ENCODE data around the gene TPI1.

TPI1 gene

DNA sequence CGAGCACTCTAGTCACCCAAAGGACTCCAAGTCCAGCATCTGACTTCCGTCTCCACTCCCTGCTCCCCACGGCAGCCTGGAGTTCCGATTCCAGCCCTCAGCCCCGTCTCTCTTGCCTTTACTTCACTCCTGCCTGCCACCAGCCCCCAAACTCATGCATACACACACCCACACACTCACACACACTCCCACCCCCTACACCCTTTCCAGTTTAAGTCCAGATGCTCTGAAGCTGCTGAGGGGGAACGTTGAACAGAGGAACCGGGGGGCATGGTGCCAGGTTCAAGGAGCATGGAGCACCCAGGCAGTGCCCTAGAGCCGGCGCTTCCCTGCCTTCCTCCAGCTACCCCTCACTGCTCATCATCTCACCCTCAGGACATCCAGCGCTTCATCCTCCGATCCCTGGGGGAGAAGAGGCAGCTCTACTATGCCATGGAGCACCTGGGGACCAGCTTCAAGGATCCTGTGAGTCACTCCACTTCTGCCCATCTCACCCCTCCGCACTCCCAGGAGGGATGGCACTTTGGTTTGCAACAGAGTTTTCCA is 35.8 kb upstream of the TPI1 start:
- Histone ChIP-seq H3K9ac (ENCODE audit: low read length) (no peak overlapping the region), H3K9me3 (ENCODE audit: control insufficient read depth, low read length) (no peaks in the 10 kb centered on the region), H3K4me1 (ENCODE audit: control insufficient read depth, insufficient read depth, low read length) (peaks cover 21% of the 10 kb centered on the region), H3K4me3 (ENCODE audit: low read length) (no peak overlapping the region), H3K36me3 (ENCODE audit: control insufficient read depth, insufficient read depth, low read length) (no peaks in the 10 kb centered on the region), H3K27me3 (ENCODE audit: control insufficient read depth, insufficient read depth, low read length) (peaks cover 40% of the 10 kb centered on the region)

DNA sequence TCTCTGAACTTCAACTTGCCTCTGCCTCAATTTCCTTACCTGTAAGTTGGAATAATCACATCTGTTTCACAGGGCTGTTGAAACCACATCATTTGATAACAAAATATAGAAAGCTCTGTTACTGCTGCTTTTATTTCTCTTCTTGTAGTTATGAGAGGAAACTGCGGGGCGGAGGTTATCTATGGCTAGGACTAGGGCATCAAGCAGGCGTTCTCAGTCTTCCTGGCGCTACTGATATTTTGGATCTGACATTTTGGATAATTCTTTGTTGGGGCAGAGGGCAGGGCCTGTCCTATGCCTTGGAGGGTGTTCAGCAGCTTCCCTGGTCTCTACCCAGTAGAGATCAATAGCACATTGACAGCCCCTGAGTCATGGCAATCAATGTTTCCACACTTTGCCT is 35.2 kb upstream of the TPI1 start:
- no peaks in the 10 kb centered on the region for H3K36me3 ChIP-seq (ENCODE audit: control insufficient read depth, insufficient read depth, low read length)
- H3K27me3 ChIP-seq (ENCODE audit: control insufficient read depth, insufficient read depth, low read length) = peaks cover 34% of the 10 kb centered on the region

DNA sequence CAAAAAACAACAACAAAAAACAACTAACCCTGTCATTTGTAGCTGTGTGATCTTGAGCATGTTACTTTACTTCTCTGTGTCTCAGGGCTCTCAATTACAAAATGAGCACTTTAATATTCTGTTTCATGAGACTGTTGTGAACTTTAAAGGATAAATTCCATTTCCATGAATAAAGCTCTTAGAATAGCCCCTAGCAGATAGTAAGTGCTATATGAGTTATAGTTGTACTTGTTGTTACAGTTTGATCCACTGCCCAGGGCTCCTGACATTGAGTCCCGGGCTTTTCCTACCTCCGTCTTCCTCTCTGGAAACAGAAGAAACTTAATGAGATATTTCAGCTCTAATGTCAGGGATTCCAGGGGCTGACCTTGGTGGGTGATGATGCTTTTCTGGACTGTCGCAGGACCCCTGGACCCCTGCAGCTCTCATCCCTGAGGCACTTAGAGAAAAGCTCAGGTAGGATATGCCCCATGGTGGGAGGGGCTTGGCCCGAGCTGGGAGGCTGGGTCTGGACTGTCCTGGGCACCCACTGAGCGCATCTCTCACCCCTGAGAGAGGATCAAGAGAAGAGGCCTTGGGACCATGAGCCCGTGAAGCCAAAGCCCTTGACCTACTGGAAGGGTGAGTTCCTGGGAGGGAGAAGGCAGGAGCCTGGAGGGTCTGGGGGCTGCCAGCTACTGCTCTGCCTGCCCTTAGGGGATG is 34.0 kb upstream of the TPI1 start:
- Histone ChIP-seq H3K27me3 (ENCODE audit: control insufficient read depth, insufficient read depth, low read length) (peaks cover 24% of the 10 kb centered on the region), H3K4me1 (ENCODE audit: control insufficient read depth, insufficient read depth, low read length) (peaks cover 14% of the 10 kb centered on the region), H3K4me3 (ENCODE audit: low read length) (no peak overlapping the region), H3K9me3 (ENCODE audit: control insufficient read depth, low read length) (no peaks in the 10 kb centered on the region), H3K9ac (ENCODE audit: low read length) (no peak overlapping the region), H3K36me3 (ENCODE audit: control insufficient read depth, insufficient read depth, low read length) (no peaks in the 10 kb centered on the region)

More for the DNA sequence above, 35.2 kb upstream of the TPI1 start:
- no peak overlapping the region for H3K9ac ChIP-seq (ENCODE audit: low read length)
- H3K4me3 ChIP-seq (ENCODE audit: low read length) = no peak overlapping the region
- no peaks in the 10 kb centered on the region for H3K9me3 ChIP-seq (ENCODE audit: control insufficient read depth, low read length)
- peaks cover 19% of the 10 kb centered on the region for H3K4me1 ChIP-seq (ENCODE audit: control insufficient read depth, insufficient read depth, low read length)

DNA sequence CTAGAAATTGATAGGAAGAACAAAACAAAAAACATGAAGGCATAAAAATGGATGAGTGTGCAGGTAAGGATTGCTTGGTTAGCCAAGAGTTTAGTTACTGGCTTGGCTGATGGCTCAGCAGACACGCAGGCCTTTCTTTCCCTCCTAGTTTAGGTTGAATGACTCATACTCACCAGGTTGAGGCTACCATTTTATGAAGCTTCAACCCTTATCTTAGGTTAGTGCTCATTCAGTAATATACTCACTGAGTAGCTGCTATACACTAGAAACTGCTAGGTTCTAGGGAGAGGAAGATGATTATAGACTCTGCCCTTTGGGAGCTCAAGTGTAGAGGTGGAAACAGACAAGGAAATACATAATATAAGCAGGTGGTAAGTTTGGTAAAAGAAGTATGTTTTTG is 33.1 kb upstream of the TPI1 start:
- peaks cover 11% of the 10 kb centered on the region for H3K4me1 ChIP-seq (ENCODE audit: control insufficient read depth, insufficient read depth, low read length)
- H3K9me3 ChIP-seq (ENCODE audit: control insufficient read depth, low read length) = no peaks in the 10 kb centered on the region
- H3K4me3 ChIP-seq (ENCODE audit: low read length) = no peak overlapping the region
- H3K36me3 ChIP-seq (ENCODE audit: control insufficient read depth, insufficient read depth, low read length) = no peaks in the 10 kb centered on the region
- peaks cover 18% of the 10 kb centered on the region for H3K27me3 ChIP-seq (ENCODE audit: control insufficient read depth, insufficient read depth, low read length)
- no peak overlapping the region for H3K9ac ChIP-seq (ENCODE audit: low read length)

DNA sequence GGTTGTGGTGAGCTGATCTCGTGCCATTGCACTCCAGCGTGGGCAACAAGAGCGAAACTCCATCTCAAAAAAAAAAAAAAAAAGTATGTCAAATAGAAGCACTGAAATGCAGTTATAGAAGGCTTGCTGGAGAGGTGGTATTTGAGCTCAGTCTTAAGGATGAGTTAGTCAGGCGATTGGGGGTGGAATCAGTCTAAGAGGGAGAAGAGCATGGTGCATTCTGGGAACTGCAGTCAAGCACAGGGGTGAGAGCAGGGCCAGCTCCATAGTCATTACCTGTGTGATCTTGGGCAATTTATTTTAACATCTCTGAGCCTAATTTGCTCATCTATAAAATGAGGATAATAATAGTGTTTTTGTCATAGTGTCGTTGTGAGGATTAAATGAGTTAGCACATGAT is 32.5 kb upstream of the TPI1 start:
- Histone ChIP-seq H3K36me3 (ENCODE audit: control insufficient read depth, insufficient read depth, low read length) (no peaks in the 10 kb centered on the region), H3K9me3 (ENCODE audit: control insufficient read depth, low read length) (no peaks in the 10 kb centered on the region)

GRCh38 chr12:6836851-6837250 is 30.5 kb upstream of the TPI1 start:
- H3K27me3 ChIP-seq (ENCODE audit: control insufficient read depth, insufficient read depth, low read length) = no peaks in the 10 kb centered on the region
- no peaks in the 10 kb centered on the region for H3K36me3 ChIP-seq (ENCODE audit: control insufficient read depth, insufficient read depth, low read length)
- no peak overlapping the region for H3K4me3 ChIP-seq (ENCODE audit: low read length)
- no peak overlapping the region for H3K9ac ChIP-seq (ENCODE audit: low read length)
- peaks cover 13% of the 10 kb centered on the region for H3K4me1 ChIP-seq (ENCODE audit: control insufficient read depth, insufficient read depth, low read length)
- H3K9me3 ChIP-seq (ENCODE audit: control insufficient read depth, low read length) = no peaks in the 10 kb centered on the region

More for the DNA sequence above, 32.5 kb upstream of the TPI1 start:
- Histone ChIP-seq H3K4me3 (ENCODE audit: low read length) (no peak overlapping the region), H3K4me1 (ENCODE audit: control insufficient read depth, insufficient read depth, low read length) (peaks cover 5% of the 10 kb centered on the region), H3K27me3 (ENCODE audit: control insufficient read depth, insufficient read depth, low read length) (peaks cover 12% of the 10 kb centered on the region), H3K9ac (ENCODE audit: low read length) (no peak overlapping the region)

- Histone ChIP-seq H3K4me3 (ENCODE audit: low read length) (no peak overlapping the region), H3K9me3 (ENCODE audit: control insufficient read depth, low read length) (no peaks in the 10 kb centered on the region), H3K4me1 (ENCODE audit: control insufficient read depth, insufficient read depth, low read length) (peaks cover 16% of the 10 kb centered on the region), H3K9ac (ENCODE audit: low read length) (no peak overlapping the region), H3K27me3 (ENCODE audit: control insufficient read depth, insufficient read depth, low read length) (no peaks in the 10 kb centered on the region), H3K36me3 (ENCODE audit: control insufficient read depth, insufficient read depth, low read length) (no peaks in the 10 kb centered on the region)
These were observed 29.8 kb upstream of the TPI1 start for GRCh38 chr12:6837370-6838060.

GRCh38 chr12:6838854-6839253 is 28.5 kb upstream of the TPI1 start:
- Histone ChIP-seq H3K36me3 (ENCODE audit: control insufficient read depth, insufficient read depth, low read length) (no peaks in the 10 kb centered on the region), H3K27me3 (ENCODE audit: control insufficient read depth, insufficient read depth, low read length) (no peaks in the 10 kb centered on the region), H3K9me3 (ENCODE audit: control insufficient read depth, low read length) (no peaks in the 10 kb centered on the region), H3K9ac (ENCODE audit: low read length) (no peak overlapping the region), H3K4me3 (ENCODE audit: low read length) (no peak overlapping the region), H3K4me1 (ENCODE audit: control insufficient read depth, insufficient read depth, low read length) (peaks cover 26% of the 10 kb centered on the region)

- H3K27me3 ChIP-seq (ENCODE audit: control insufficient read depth, insufficient read depth, low read length) = no peaks in the 10 kb centered on the region
- H3K4me3 ChIP-seq (ENCODE audit: low read length) = no peak overlapping the region
- no peaks in the 10 kb centered on the region for H3K36me3 ChIP-seq (ENCODE audit: control insufficient read depth, insufficient read depth, low read length)
- peaks cover 26% of the 10 kb centered on the region for H3K4me1 ChIP-seq (ENCODE audit: control insufficient read depth, insufficient read depth, low read length)
- no peaks in the 10 kb centered on the region for H3K9me3 ChIP-seq (ENCODE audit: control insufficient read depth, low read length)
- H3K9ac ChIP-seq (ENCODE audit: low read length) = no peak overlapping the region
These were observed 27.7 kb upstream of the TPI1 start for GRCh38 chr12:6839482-6840201.

GRCh38 chr12:6840330-6840729 is 27.0 kb upstream of the TPI1 start:
- Histone ChIP-seq H3K4me3 (ENCODE audit: low read length) (no peak overlapping the region), H3K36me3 (ENCODE audit: control insufficient read depth, insufficient read depth, low read length) (no peaks in the 10 kb centered on the region), H3K27me3 (ENCODE audit: control insufficient read depth, insufficient read depth, low read length) (no peaks in the 10 kb centered on the region), H3K9me3 (ENCODE audit: control insufficient read depth, low read length) (no peaks in the 10 kb centered on the region), H3K9ac (ENCODE audit: low read length) (no peak overlapping the region), H3K4me1 (ENCODE audit: control insufficient read depth, insufficient read depth, low read length) (peaks cover 26% of the 10 kb centered on the region)

- peaks cover 24% of the 10 kb centered on the region for H3K4me1 ChIP-seq (ENCODE audit: control insufficient read depth, insufficient read depth, low read length)
- no peak within 1 kb of the TSS for H3K4me3 ChIP-seq (ENCODE audit: low read length)
- H3K9me3 ChIP-seq (ENCODE audit: control insufficient read depth, low read length) = no peaks in the 10 kb centered on the region
- no peak within 1 kb of the TSS for H3K9ac ChIP-seq (ENCODE audit: low read length)
- no peaks in the 10 kb centered on the region for H3K27me3 ChIP-seq (ENCODE audit: control insufficient read depth, insufficient read depth, low read length)
- no peaks in the 10 kb centered on the region for H3K36me3 ChIP-seq (ENCODE audit: control insufficient read depth, insufficient read depth, low read length)
These were observed 26.4 kb upstream of the TPI1 start, which contains the start of gene GNB3 for GRCh38 chr12:6840761-6841515. Gene GNB3, plus strand, starts transcription at chr12:6840925. Its CDS starts 363 bp downstream, at chr12:6841288.

Measured in mucosa of stomach (tissue), 1 donor.